Islet of Langerhans (tissue), 1 donor: ENCODE results near the gene FBXL19.

Experiments
- FAIRE-seq: peaks from one replicate; lab custom pipeline; 2011; peaks lifted over from hg19 to GRCh38; lab: Jason Lieb, UNC

The FBXL19 gene

GRCh38 chr16:30946671-30947540, 23.5 kb downstream of the FBXL19 start:
- no peak for FAIRE-seq

- FAIRE-seq: no peak
Observed at GRCh38 chr16:30947541-30947858, 24.1 kb downstream of the FBXL19 start.

GRCh38 chr16:30947859-30948666, 24.7 kb downstream of the FBXL19 start:
- FAIRE-seq: no peak

GRCh38 chr16:30948667-30949649, 25.6 kb downstream of the FBXL19 start, which contains the start of gene ORAI3:
Gene ORAI3 (plus strand): TSS chr16:30949068. CDS start chr16:30949290, 222 bp downstream.
- FAIRE-seq: no peak

GRCh38 chr16:30949650-30950515, 26.5 kb downstream of the FBXL19 start:
- no peak for FAIRE-seq

- FAIRE-seq: no peak
Observed at GRCh38 chr16:30950516-30951065, 27.2 kb downstream of the FBXL19 start.

- no peak for FAIRE-seq
Observed at GRCh38 chr16:30951193-30951592, 27.8 kb downstream of the FBXL19 start.

- FAIRE-seq: no peak
Observed at GRCh38 chr16:30951750-30952149, 28.4 kb downstream of the FBXL19 start.

- FAIRE-seq: no peak
Observed at GRCh38 chr16:30953111-30953510, 29.7 kb downstream of the FBXL19 start.

- FAIRE-seq: no peak
Observed at GRCh38 chr16:30953511-30954124, 30.2 kb downstream of the FBXL19 start.

- FAIRE-seq: no peak
Observed at GRCh38 chr16:30954993-30955392, 31.6 kb downstream of the FBXL19 start.

GRCh38 chr16:30956601-30957455, 33.5 kb downstream of the FBXL19 start:
- FAIRE-seq: no peak

GRCh38 chr16:30957456-30958174, 34.2 kb downstream of the FBXL19 start, which contains the start of gene SETD1A:
Gene SETD1A (plus strand): TSS chr16:30957754. CDS start chr16:30958732, 978 bp downstream.
- no peak for FAIRE-seq

- no peak for FAIRE-seq
Observed at GRCh38 chr16:30958175-30959079, 35.1 kb downstream of the FBXL19 start.

GRCh38 chr16:30961384-30961783, 38.0 kb downstream of the FBXL19 start:
- FAIRE-seq: no peak

GRCh38 chr16:30963925-30964511, 40.6 kb downstream of the FBXL19 start:
- FAIRE-seq: no peak

- no peak for FAIRE-seq
Observed at GRCh38 chr16:30964574-30965226, 41.3 kb downstream of the FBXL19 start.
